Activated naive CD4-positive, alpha-beta T cell treated with anti-CD3 and anti-CD28 coated beads for 36 hours (primary cell): ENCODE data around the gene BANK1. TPM values are rescaled to one million over a fixed set of nuclear protein-coding genes. Genes with fewer than 3 reads are reported as not detected.
A peak's percentile ranks its signal among the peaks of the same experiment; 100 is the strongest.

ENCODE experiments used
- CTCF ChIA-PET: fragments of 350-600 bp; sonication (Branson Sonifier 250); formaldehyde crosslinking; loops from one replicate; lab custom pipeline; 2021; ENCODE audit warnings: antibody characterized with exemption; lab: Charles Lee
- DNase-seq: peaks from one replicate; pipeline ENCODE4 v3.0.0-alpha.2; 2020
- H3K27ac Mint-ChIP-seq: one replicate; pipeline ENCODE4 v1.8.0; 2021; ENCODE audit warnings: mild to moderate bottlenecking, mixed read lengths
- H3K27me3 Mint-ChIP-seq: one replicate; pipeline ENCODE4 v1.8.0; 2021; ENCODE audit warnings: low read depth, mixed read lengths
- H3K36me3 Mint-ChIP-seq: one replicate; pipeline ENCODE4 v1.8.0; 2021; ENCODE audit warnings: low read depth, mixed read lengths
- H3K4me1 Mint-ChIP-seq: one replicate; pipeline ENCODE4 v1.8.0; 2021; ENCODE audit warnings: low read depth, mixed read lengths
- H3K4me3 Mint-ChIP-seq: one replicate; pipeline ENCODE4 v1.8.0; 2021; ENCODE audit warnings: mild to moderate bottlenecking, moderate library complexity, mixed read lengths
- H3K9me3 Mint-ChIP-seq: one replicate; pipeline ENCODE4 v1.8.0; 2021; ENCODE audit warnings: mixed read lengths
- intact Hi-C: fragments of 100-400 bp; cut with micrococcal nuclease; formaldehyde crosslinking; loops from one replicate; pipeline ENCODE4 v1.15.1; 2023
- total RNA-seq, 2 experiments: library from RNA; stranded (reverse); gene quantifications; one replicate each; pipeline ENCODE4 v1.2.3, GENCODE V29; 2021

BANK1 gene
- total RNA-seq, 2 experiments from 2014 or later: 0.07 to 0.17 TPM

GRCh38 chr4:101787701-101788316 lies 2.7 kb upstream of the BANK1 start:
- H3K27ac Mint-ChIP-seq: no peak overlapping the region
- no peak overlapping the region for H3K4me3 Mint-ChIP-seq
- no peaks in the 10 kb centered on the region for H3K9me3 Mint-ChIP-seq
- intact Hi-C loops: no loop called here
- H3K36me3 Mint-ChIP-seq: no peaks in the 10 kb centered on the region
- H3K4me1 Mint-ChIP-seq: peaks cover 13% of the 10 kb centered on the region
- H3K27me3 Mint-ChIP-seq: peaks cover 24% of the 10 kb centered on the region
- no peak for DNase-seq
- CTCF ChIA-PET: no interaction called here

DNA sequence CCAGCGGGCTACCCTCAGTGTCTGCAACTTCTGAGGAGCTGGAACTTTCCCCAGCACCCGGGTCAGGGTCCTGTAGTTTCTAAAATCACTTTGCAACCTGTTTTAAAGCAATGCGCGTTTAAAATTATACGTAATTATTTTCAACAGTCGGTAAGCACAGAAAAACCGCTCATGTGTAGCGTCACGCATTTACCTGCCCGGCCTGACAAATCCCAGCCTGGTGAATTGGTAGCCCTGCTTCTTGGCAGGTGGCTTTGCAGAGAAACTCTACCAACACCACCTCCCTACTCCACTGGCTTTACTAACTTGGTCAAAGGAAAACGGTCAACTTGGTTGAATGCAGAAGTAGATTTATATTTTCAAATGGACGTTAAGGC lies 640 bp downstream of the BANK1 start:
- Mint-ChIP-seq H3K27me3 (peaks cover 38% of the 10 kb centered on the region), H3K36me3 (no peaks in the 10 kb centered on the region), H3K27ac (no peak overlapping the region), H3K9me3 (no peaks in the 10 kb centered on the region), H3K4me3 (peak overlapping the region; percentile 50), H3K4me1 (peaks cover 9% of the 10 kb centered on the region)
- intact Hi-C loops: no loop called here
- no peak for DNase-seq
- CTCF ChIA-PET: no interaction called here

- no peak overlapping the region for H3K27ac Mint-ChIP-seq
- intact Hi-C loops: no loop called here
- no peak for DNase-seq
- no peak overlapping the region for H3K4me3 Mint-ChIP-seq
- peaks cover 9% of the 10 kb centered on the region for H3K4me1 Mint-ChIP-seq
- H3K36me3 Mint-ChIP-seq: no peaks in the 10 kb centered on the region
- CTCF ChIA-PET: no interaction called here
- no peaks in the 10 kb centered on the region for H3K9me3 Mint-ChIP-seq
- peaks cover 37% of the 10 kb centered on the region for H3K27me3 Mint-ChIP-seq
Measured at GRCh38 chr4:101792056-101792590, 1.6 kb downstream of the BANK1 start.

- intact Hi-C loops: no loop called here
- Mint-ChIP-seq H3K9me3 (no peaks in the 10 kb centered on the region), H3K4me3 (no peak overlapping the region), H3K27me3 (peaks cover 41% of the 10 kb centered on the region), H3K36me3 (no peaks in the 10 kb centered on the region), H3K27ac (no peak overlapping the region), H3K4me1 (peaks cover 9% of the 10 kb centered on the region)
- no peak for DNase-seq
- CTCF ChIA-PET: no interaction called here
Measured at GRCh38 chr4:101793397-101793796, 2.9 kb downstream of the BANK1 start.

GRCh38 chr4:101794806-101795205 lies 4.3 kb downstream of the BANK1 start:
- CTCF ChIA-PET: no interaction called here
- Mint-ChIP-seq H3K4me1 (peaks cover 9% of the 10 kb centered on the region), H3K27ac (no peak overlapping the region), H3K36me3 (no peaks in the 10 kb centered on the region), H3K9me3 (peaks cover 1% of the 10 kb centered on the region), H3K27me3 (peaks cover 41% of the 10 kb centered on the region), H3K4me3 (no peak overlapping the region)
- DNase-seq: no peak
- intact Hi-C loops: no loop called here

- peaks cover 40% of the 10 kb centered on the region for H3K27me3 Mint-ChIP-seq
- DNase-seq: no peak
- H3K27ac Mint-ChIP-seq: no peak overlapping the region
- no peak overlapping the region for H3K4me3 Mint-ChIP-seq
- CTCF ChIA-PET: no interaction called here
- no peaks in the 10 kb centered on the region for H3K36me3 Mint-ChIP-seq
- peaks cover 1% of the 10 kb centered on the region for H3K9me3 Mint-ChIP-seq
- peaks cover 5% of the 10 kb centered on the region for H3K4me1 Mint-ChIP-seq
- intact Hi-C loops: no loop called here
Measured at GRCh38 chr4:101795704-101796103, 5.2 kb downstream of the BANK1 start.

DNA sequence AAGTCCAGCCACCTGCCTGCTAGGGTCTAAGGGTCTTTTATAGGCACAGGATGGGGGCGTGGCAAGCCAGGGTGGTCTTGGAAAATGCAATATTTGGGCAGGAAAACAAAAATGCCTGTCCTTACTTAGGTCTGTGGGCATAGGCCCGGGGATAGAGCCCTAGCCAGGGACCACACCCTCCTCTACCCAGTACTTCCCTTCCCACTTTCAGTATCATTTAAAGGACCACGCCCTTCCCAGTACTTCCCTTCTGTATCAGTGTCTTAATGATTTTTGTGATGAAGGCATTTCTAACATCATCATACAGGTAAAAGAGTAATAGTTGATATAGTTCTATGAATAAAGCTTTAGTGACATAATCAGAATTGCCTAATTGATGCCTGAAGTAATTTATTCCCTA lies 11.4 kb downstream of the BANK1 start:
- Mint-ChIP-seq H3K4me1 (no peaks in the 10 kb centered on the region), H3K4me3 (no peak overlapping the region), H3K27ac (no peak overlapping the region), H3K36me3 (no peaks in the 10 kb centered on the region), H3K9me3 (peaks cover 1% of the 10 kb centered on the region), H3K27me3 (peaks cover 10% of the 10 kb centered on the region)
- CTCF ChIA-PET: no interaction called here
- no peak for DNase-seq
- intact Hi-C loops: no loop called here

DNA sequence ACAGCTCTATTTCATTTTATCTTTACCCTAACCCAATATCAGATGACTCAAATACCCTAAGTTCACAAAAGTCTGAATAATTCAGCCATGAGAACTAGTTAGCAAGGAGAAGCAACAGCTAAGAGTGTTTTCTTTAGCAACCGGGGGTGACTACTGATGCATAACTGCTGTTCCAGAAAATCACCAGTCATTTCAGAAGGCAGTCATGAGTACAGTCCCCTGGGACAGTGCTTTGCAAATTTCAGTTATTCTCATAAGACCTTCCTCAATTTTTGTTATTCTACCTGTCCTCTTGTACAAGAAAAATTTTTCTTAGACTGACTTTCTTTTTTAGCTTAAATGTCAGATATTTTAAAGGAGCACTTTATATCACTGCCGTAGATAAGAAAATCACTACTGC lies 16.4 kb downstream of the BANK1 start:
- CTCF ChIA-PET: no interaction called here
- no peak overlapping the region for H3K4me3 Mint-ChIP-seq
- no peak for DNase-seq
- intact Hi-C loops: no loop called here
- no peaks in the 10 kb centered on the region for H3K36me3 Mint-ChIP-seq
- no peak overlapping the region for H3K27ac Mint-ChIP-seq
- H3K9me3 Mint-ChIP-seq: no peaks in the 10 kb centered on the region
- no peaks in the 10 kb centered on the region for H3K4me1 Mint-ChIP-seq
- no peaks in the 10 kb centered on the region for H3K27me3 Mint-ChIP-seq

GRCh38 chr4:101807351-101807750 lies 16.8 kb downstream of the BANK1 start:
- CTCF ChIA-PET: no interaction called here
- Mint-ChIP-seq H3K9me3 (no peaks in the 10 kb centered on the region), H3K36me3 (no peaks in the 10 kb centered on the region), H3K27me3 (no peaks in the 10 kb centered on the region), H3K27ac (no peak overlapping the region), H3K4me1 (no peaks in the 10 kb centered on the region), H3K4me3 (no peak overlapping the region)
- DNase-seq: no peak
- intact Hi-C loops: no loop called here

- Mint-ChIP-seq H3K27ac (no peak overlapping the region), H3K36me3 (no peaks in the 10 kb centered on the region), H3K9me3 (no peaks in the 10 kb centered on the region), H3K4me1 (no peaks in the 10 kb centered on the region), H3K4me3 (no peak overlapping the region), H3K27me3 (no peaks in the 10 kb centered on the region)
- intact Hi-C loops: no loop called here
- CTCF ChIA-PET: no interaction called here
- no peak for DNase-seq
Measured at GRCh38 chr4:101813604-101814003, 23.1 kb downstream of the BANK1 start.

GRCh38 chr4:101818362-101818761 lies 27.8 kb downstream of the BANK1 start:
- Mint-ChIP-seq H3K36me3 (no peaks in the 10 kb centered on the region), H3K9me3 (peaks cover 9% of the 10 kb centered on the region), H3K4me1 (no peaks in the 10 kb centered on the region), H3K4me3 (no peak overlapping the region), H3K27ac (no peak overlapping the region), H3K27me3 (peaks cover 10% of the 10 kb centered on the region)
- CTCF ChIA-PET: no interaction called here
- DNase-seq: no peak
- intact Hi-C loops: no loop called here

DNA sequence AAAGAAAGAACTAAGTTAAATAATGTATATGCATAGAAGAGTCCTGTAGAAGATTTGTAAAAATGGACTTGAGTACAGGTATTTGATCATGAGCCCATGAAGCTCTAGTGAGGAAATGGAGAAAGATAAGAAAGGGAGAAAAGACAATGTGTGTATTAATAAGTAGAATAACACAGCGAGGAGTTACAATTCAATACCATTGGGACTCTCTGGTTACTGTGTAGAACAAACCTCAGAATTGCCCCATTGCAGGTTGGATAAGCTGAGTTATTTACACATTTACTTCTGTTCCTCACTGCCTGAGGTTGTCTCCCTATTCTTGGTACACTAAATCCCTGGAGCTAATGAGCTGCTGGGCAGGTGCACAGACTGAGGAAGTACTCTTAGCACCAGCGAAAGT lies 33.3 kb downstream of the BANK1 start:
- Mint-ChIP-seq H3K36me3 (no peaks in the 10 kb centered on the region), H3K9me3 (peaks cover 9% of the 10 kb centered on the region), H3K4me1 (no peaks in the 10 kb centered on the region), H3K27me3 (peaks cover 12% of the 10 kb centered on the region), H3K27ac (no peak overlapping the region), H3K4me3 (no peak overlapping the region)
- intact Hi-C loops: no loop called here
- CTCF ChIA-PET: no interaction called here
- no peak for DNase-seq

DNA sequence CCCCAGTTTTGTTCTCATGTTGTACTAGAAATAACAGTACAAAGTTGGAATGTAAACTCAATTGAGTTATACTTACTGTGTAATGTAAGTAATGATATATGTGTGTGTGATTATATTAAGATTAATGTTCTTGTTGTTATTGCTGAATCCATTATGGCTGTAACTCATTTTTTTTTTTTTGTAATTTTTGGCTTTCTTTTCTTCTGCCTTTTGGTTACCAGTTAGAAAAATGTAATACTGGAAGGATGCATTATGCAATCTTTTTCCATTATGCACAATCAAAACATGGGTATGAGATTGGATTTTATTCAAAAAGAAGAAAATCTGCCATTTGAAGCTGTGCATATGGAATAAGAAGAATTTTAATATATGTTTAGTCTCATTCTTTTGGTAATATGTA lies 34.0 kb downstream of the BANK1 start:
- intact Hi-C loops: no loop called here
- CTCF ChIA-PET: interaction anchor here (0.9 kb wide), 1 partner anchor 28 kb away, joined by 3 read pairs; no protein-coding TSS in a partner anchor
- Mint-ChIP-seq H3K4me1 (no peaks in the 10 kb centered on the region), H3K4me3 (no peak overlapping the region), H3K27me3 (peaks cover 12% of the 10 kb centered on the region), H3K36me3 (no peaks in the 10 kb centered on the region), H3K9me3 (peaks cover 9% of the 10 kb centered on the region), H3K27ac (no peak overlapping the region)
- DNase-seq: no peak
